ENCODE measurements around the gene MACROD2. TPM values are rescaled to one million over a fixed set of nuclear protein-coding genes. Genes with fewer than 3 reads are reported as not detected.

Gene MACROD2
- total and polyA plus RNA-seq, 2 of the 4 experiments (the other 2 are of a cell fraction) = not detected

DNA sequence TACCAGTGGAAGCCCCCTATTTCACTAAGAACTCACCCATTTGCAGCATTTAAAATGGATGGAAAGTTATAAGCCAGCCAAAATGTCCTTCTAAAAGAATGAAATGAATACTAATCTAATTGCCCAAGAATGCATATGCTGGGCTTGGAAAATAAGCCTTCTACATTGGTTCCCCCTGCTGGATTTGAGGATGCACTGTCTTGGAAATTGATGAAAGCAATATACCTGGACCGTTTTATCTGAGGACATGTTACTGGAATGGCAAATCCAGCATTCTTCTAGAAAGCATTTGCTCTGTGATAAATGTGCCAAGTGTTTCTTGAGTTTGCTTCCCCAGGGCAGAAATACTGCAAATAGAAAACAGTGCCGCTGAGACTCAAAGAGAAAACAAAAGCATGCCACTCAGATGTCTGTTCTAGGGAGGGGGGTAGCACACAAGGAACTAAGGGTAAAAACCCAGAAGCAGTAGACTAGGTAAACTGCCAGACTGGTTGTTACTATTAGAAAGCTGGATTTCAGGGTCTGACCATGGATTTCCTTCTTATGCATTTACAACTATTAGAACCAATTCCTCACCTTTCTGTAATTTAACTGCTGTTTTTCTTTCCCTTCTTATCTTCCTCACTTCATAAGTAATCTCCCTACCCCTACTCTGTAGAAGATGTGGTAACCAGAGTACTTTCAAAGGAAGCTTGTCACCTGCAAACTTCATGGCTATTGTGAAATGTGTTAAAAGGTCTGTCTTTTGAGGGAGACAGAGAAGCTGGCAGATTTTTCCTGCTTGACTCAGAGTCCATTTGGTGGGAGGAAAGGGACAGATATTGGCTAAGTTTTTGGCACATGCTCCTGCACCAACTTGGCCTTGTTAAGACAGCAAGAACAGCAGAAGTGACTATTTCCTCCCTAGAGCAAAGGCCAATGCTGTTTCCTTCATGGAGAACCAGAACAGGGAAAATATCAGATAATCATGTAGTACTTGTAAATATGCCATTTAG lies 1935.3 kb downstream of the MACROD2 start:
- 50% methylated on average over 1 of the region's 2 CpGs; no CpG with 5 or more reads in 1 of the 2 experiments for WGBS, 2 experiments (ENCODE audit: extremely low coverage in 2 of 2, insufficient read length in 1 of 2)
- CTCF ChIA-PET = no interaction called here

More for the DNA sequence above, 1935.3 kb downstream of the MACROD2 start:
- Histone ChIP-seq H3K4ac (ENCODE audit: low read depth, low read length) (no peak overlapping the region), H4K8ac (ENCODE audit: low read depth in 2 of 2, low read length in 2 of 2) (no peak overlapping the region), H3K56ac (ENCODE audit: extremely low read depth, insufficient read depth, low read length) (no peak overlapping the region), H3K27me3 (ENCODE audit: control insufficient read depth, insufficient read depth, low read length) (no peaks in the 10 kb centered on the region), H2AFZ (replicated peaks; ENCODE audit: low read length, poor library complexity) (no peak overlapping the region), H2BK120ac (ENCODE audit: low read depth, low read length) (no peak overlapping the region), H2BK5ac (ENCODE audit: low read depth, low read length, poor library complexity, severe bottlenecking) (no peak overlapping the region), H3K9me3 (ENCODE audit: control insufficient read depth, insufficient read depth, low read length) (no peaks in the 10 kb centered on the region), H3K18ac (ENCODE audit: low read depth, low read length) (no peak overlapping the region), H3K9me1 (ENCODE audit: insufficient read depth, low read length) (no peaks in the 10 kb centered on the region), H4K20me1 (ENCODE audit: insufficient read depth, low read length) (no peaks in the 10 kb centered on the region), H3K36me3 (ENCODE audit: control insufficient read depth, insufficient read depth, low read length) (no peaks in the 10 kb centered on the region), H2BK20ac (ENCODE audit: low read depth, low read length) (no peak overlapping the region), H3K4me2 (ENCODE audit: low read depth, low read length) (peak overlapping the region; percentile 45; the same call in 1 of the 2 replicates), H2BK15ac (ENCODE audit: low read depth, low read length) (no peak overlapping the region), H2AK5ac (ENCODE audit: low read depth, low read length) (no peak overlapping the region), H3K14ac (replicated peaks; ENCODE audit: low read depth, low read length) (no peak overlapping the region), H4K5ac (ENCODE audit: low read depth, low read length) (no peak overlapping the region), H3K9ac (ENCODE audit: low read depth, low read length) (no peak overlapping the region), H3K4me3 (ENCODE audit: insufficient read depth, low read depth, low read length) (no peak overlapping the region), H3K27ac (ENCODE audit: insufficient read depth, low read length) (no peak overlapping the region), H3K23ac (ENCODE audit: low read depth, low read length) (no peak overlapping the region), H2AK9ac (replicated peaks; ENCODE audit: low read depth, low read length, poor library complexity) (no peak overlapping the region), H4K91ac (ENCODE audit: insufficient read depth, low read depth, low read length) (no peak overlapping the region), H3K4me1 (ENCODE audit: control insufficient read depth, insufficient read depth, low read length) (no peaks in the 10 kb centered on the region), H3K79me1 (ENCODE audit: low read depth in 1 of 2, low read length in 2 of 2) (no peaks in the 10 kb centered on the region)
- dilution Hi-C loops (cut with HindIII; ENCODE audit: low sequenced_read_pairs, unreplicated experiment) (no loop called here), in situ Hi-C loops (cut with MboI; ENCODE audit: low sequenced_read_pairs) (no loop called here), intact Hi-C loops (cut with micrococcal nuclease) (no loop called here)
- BruUV-seq (replicated peaks) = no TSS peak
- TF ChIP-seq RCOR1 (IDR thresholded peaks at IDR 0.05; ENCODE audit: insufficient replicate concordance, low read length) (no peak), SMC3 (IDR thresholded peaks at IDR 0.05; ENCODE audit: low read depth, low read length) (peak; percentile 61), RAD21 (IDR thresholded peaks at IDR 0.05; ENCODE audit: low read length) (peak; percentile 75), MAFK (IDR thresholded peaks at IDR 0.05; ENCODE audit: low read depth, low read length) (no peak), RFX5 (IDR thresholded peaks at IDR 0.05; ENCODE audit: low read depth, low read length) (no peak)
- TF ChIP-seq, protein P1, sequence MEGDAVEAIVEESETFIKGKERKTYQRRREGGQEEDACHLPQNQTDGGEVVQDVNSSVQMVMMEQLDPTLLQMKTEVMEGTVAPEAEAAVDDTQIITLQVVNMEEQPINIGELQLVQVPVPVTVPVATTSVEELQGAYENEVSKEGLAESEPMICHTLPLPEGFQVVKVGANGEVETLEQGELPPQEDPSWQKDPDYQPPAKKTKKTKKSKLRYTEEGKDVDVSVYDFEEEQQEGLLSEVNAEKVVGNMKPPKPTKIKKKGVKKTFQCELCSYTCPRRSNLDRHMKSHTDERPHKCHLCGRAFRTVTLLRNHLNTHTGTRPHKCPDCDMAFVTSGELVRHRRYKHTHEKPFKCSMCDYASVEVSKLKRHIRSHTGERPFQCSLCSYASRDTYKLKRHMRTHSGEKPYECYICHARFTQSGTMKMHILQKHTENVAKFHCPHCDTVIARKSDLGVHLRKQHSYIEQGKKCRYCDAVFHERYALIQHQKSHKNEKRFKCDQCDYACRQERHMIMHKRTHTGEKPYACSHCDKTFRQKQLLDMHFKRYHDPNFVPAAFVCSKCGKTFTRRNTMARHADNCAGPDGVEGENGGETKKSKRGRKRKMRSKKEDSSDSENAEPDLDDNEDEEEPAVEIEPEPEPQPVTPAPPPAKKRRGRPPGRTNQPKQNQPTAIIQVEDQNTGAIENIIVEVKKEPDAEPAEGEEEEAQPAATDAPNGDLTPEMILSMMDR (conservative IDR thresholded peaks at IDR 0.05; ENCODE audit: low read depth, low read length) = peak; percentile 57
- ATAC-seq (ENCODE audit: low read depth) (no peak), DNase-seq (peak; percentile 39)
- POLR2A ChIA-PET (ENCODE audit: unreplicated experiment) = no interaction called here

Data from IMR-90 (cell line).